Cardiac fibroblast (primary cell): Measurements from ENCODE around the gene EVI5.

Experiments
- DNase-seq, 2 donors: peaks; one replicate each; pipeline versions ENCODE4 v3.0.0 to v3.0.0-alpha.2; 2010; ENCODE audit warnings: low read depth in 2 of 2
- H3K4me3 ChIP-seq, 2 donors: replicated peaks in 1 of 2; 1 replicate in 1 of 2; 2 replicates in 1 of 2; pipeline ENCODE4 v1.5.1; 2011; ENCODE audit warnings: low read depth in 2 of 2, low read length in 2 of 2, mild to moderate bottlenecking in 2 of 2, moderate library complexity in 1 of 2
- TF ChIP-seq, protein P1 (sequence below): IDR thresholded peaks from one replicate; pipeline ENCODE4 v1.5.1; 2011; ENCODE audit warnings: low read depth, mild to moderate bottlenecking, low read length, inconsistent platforms

EVI5 gene

GRCh38 chr1:92563457-92564216, 221.3 kb downstream of the EVI5 start:
- no peak for DNase-seq
- TF ChIP-seq, protein P1, sequence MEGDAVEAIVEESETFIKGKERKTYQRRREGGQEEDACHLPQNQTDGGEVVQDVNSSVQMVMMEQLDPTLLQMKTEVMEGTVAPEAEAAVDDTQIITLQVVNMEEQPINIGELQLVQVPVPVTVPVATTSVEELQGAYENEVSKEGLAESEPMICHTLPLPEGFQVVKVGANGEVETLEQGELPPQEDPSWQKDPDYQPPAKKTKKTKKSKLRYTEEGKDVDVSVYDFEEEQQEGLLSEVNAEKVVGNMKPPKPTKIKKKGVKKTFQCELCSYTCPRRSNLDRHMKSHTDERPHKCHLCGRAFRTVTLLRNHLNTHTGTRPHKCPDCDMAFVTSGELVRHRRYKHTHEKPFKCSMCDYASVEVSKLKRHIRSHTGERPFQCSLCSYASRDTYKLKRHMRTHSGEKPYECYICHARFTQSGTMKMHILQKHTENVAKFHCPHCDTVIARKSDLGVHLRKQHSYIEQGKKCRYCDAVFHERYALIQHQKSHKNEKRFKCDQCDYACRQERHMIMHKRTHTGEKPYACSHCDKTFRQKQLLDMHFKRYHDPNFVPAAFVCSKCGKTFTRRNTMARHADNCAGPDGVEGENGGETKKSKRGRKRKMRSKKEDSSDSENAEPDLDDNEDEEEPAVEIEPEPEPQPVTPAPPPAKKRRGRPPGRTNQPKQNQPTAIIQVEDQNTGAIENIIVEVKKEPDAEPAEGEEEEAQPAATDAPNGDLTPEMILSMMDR: no peak

GRCh38 chr1:92556350-92556749, 228.6 kb downstream of the EVI5 start:
- no peak overlapping the region for H3K4me3 ChIP-seq
- DNase-seq: no peak
- TF ChIP-seq, protein P1: no peak

More at GRCh38 chr1:92563457-92564216, 221.3 kb downstream of the EVI5 start:
- no peak overlapping the region for H3K4me3 ChIP-seq

DNA sequence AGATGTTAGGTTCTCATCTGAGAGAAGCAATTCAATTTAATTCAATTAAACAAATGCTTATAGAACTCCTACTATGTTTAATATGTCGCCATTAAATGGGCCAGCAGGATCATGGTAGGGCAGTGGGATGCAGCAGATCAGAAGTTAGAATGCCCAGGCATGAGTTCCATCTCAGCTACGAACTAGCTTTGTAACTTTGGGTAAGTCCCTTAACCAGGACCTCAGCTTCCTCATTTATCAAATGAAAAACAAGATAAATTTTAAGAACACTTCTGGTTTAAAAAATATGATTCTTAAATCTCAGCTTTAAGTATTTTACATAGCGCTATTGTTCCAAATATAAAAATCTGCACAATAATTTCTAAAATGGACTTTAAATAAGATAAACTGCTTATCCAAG, 230.7 kb downstream of the EVI5 start:
- TF ChIP-seq, protein P1: no peak
- DNase-seq: no peak
- H3K4me3 ChIP-seq: no peak overlapping the region

- no peak for DNase-seq
- TF ChIP-seq, protein P1: no peak
- H3K4me3 ChIP-seq: no peak overlapping the region
Measured at GRCh38 chr1:92551916-92552315, 233.0 kb downstream of the EVI5 start.

DNA sequence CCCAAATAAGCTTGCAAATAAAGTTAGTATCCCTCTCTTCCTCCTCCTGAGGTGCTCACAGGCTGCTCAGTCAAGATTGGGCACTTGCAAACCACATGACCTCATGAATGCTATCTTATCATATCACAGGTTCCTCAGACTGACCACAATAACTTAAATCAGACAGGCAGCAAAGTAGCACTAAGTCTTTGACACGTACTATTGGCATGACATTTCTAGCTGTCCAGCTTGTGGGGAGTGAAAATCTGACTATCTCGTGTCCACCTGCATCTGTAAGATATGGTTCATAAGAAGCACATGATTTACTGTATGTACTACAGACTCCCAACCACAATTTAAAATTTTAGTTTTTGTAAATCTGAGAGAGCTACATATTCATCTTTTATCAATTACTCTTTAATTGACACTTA, 240.1 kb downstream of the EVI5 start:
- no peak overlapping the region for H3K4me3 ChIP-seq
- TF ChIP-seq, protein P1: no peak
- DNase-seq: no peak

DNA sequence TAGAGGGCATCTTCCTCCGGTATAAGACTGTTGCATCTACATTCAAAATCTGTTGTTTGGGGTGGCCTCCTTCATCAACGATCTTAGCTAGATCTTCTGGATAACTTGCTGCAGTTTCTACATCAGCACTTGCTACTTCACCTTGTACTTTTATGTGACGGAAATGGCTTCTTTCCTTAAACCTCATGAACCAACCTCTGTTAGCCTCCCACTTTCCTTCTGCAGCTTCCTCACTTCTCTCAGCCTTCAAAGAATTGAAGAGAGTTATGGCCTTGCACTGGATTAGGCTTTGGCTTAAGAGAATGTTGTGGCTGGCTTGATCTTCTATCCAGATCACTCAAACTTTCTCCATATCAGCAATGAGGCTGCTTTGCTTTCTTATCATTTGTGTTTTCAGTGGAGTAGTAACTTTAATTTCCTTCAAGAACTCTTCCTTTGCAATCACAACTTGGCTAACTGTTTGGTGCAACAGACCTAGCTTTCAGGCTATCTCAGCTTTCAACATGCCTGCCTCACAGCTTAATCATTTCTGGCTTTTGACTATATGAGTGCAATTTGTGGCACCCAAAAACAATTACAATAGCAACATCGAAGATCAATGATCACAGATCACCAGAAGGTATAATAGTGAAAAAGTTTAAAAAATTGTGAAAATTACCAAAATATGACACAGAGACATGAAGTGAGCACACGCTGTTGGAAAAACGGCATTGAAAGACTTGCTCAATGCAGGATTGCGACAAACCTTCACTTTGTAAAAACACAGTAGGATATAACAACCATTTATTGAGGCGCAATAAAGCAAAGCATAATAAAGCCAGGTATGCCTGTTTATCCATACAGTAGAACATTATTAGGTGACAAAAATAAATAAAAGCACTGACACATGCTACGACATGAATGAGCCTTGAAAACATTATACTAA, 241.5 kb downstream of the EVI5 start:
- H3K4me3 ChIP-seq: no peak overlapping the region
- TF ChIP-seq, protein P1: no peak
- no peak for DNase-seq
